NCI-H1048 (cell line): ENCODE measurements around the gene RPGRIP1L.
"Not testable (repeated sequence)": the region's sequence is repeated elsewhere in the genome, so short reads cannot be mapped to it uniquely, and the experiment has no call there.

ENCODE experiments used
- DNase-seq: peaks from one replicate; lab custom pipeline; 2025; lab: John Stamatoyannopoulos, UW

Gene RPGRIP1L

GRCh38 chr16:53712065-53712464, 8.4 kb upstream of the RPGRIP1L start:
- DNase-seq = no peak

DNA sequence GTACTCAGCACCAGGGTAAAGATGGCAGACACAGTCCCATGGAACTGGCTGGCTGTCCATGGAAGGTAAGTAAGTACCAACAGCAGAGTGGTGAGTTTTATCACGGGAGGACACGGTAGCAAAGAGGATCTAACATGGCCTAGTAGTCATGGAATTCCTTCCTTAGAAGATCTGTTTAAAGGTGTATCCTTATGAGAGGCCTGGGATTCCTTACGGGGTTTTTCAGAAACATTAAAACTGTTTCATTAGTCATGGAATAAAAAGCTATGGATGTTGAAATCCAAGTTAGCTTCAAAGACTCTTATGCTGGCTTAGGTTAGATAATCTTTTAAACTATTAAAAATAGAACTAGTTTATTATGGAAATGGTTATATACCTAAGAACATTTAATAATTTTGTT, 7.7 kb upstream of the RPGRIP1L start:
- DNase-seq = no peak

GRCh38 chr16:53708490-53708889, 4.8 kb upstream of the RPGRIP1L start:
- no peak for DNase-seq

DNA sequence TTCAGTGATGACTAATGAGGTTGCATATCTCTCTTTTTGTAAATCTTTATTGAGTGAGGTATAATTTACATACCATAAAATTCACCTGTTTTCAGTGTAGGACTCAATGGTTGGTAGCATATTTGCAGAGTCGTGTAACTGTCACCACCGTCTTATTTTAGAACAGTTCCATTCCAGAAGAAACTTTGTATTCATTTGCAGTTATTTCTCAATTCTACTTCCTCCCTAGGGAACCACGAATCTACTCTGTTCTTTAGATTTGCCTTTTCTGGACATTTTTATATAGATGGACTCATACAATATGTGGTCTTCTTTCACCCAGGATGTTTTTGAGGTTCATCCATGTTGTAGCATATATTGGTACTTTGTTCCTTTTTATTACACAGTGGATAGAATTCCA, 4.0 kb upstream of the RPGRIP1L start:
- DNase-seq = no peak

DNA sequence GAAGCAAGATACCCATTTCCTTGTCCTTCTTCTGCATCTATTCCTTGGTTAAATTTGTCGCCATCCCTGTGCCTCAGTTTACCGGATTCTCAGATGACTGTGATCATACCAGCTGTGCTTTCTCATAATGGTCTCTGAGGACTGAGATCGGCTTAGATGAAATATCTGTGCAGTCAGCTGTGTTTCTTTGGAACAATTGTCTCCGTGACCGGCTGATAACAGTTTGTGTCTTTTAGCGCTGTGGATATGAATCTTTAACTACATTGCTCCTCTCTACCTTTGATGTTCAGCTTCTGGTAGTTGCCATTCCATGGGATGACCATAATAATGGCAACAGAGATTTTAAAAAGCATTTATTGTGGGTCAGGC, 770 bp upstream of the RPGRIP1L start:
- DNase-seq = no peak

GRCh38 chr16:53698271-53698670, 5.4 kb downstream of the RPGRIP1L start:
- not testable (repeated sequence) for DNase-seq

DNA sequence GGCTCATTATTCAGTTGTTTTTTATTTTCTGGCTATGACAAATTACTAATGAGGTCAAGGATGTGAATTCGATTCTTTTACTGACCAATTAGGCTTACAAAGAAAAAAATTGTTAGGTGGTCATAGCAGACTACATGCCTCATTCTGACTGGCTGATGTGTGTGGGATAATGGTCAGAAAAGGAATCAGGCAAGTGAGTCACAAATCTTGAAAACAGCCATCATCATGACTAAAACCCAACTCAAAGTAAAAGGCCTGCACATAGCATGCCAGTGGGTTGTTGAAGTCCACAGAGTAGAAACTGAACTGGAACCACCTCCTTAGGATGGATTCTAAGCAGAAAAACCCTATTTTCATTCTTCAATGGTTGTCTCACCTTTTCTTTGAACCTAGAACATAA, 8.6 kb downstream of the RPGRIP1L start:
- no peak for DNase-seq

- no peak for DNase-seq
These were observed 10.3 kb downstream of the RPGRIP1L start for GRCh38 chr16:53693320-53693719.

DNA sequence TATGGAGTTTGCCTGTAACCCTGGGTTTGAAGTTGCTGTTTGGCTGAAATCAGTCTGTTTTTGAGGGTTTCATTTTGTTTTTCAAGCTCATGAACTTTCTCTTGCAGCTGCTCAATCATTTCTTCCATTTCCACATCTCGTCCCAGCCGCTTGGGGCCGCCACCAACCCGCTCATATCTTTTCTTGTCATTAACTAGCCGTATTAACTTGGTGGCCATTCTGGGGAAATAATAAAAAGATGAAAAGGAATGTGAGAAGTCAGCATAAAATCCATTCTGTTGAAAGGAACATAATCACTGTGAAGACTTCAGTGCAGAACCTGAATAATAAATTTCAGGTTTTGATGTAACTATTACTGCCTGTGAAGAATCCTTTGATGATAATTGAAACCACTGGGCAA, 11.5 kb downstream of the RPGRIP1L start:
- no peak for DNase-seq

DNA sequence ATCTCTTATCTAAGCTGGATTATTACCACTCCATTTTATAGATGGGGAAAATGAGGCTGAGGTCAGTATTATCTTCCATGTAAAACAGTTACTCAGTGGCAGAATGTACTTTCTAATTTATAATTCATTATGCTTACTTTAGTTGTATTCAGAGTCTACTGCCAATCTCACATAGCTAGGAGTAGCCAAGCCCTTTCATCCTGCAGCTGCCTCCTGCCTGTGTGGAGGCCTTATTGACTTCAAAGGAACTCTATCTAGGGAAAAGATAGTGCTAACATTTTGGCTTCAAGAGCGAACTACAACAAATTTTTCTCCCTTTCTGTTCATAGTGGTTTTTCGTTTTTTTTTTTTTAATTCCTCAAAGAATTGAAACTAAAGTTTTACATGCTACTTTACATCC, 12.9 kb downstream of the RPGRIP1L start:
- no peak for DNase-seq

DNA sequence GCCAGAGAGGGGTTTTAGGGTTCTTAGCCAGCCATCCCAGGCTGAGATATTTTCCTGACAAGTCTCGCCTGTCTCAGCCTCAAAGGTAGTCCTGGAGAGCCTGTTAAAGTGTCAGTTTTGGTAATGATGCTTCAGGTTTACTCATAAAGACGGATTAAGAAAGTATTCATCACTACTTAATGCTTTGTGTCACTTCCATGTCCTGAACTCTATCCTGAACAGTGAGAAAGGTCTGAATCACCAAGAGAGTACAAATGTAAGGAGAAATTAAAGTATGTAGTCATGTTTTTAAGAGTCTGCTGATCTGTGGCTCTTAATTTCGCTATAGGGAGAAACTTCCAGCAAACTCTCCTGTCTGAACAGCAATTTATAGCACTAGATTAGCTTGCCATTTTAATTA, 14.0 kb downstream of the RPGRIP1L start:
- no peak for DNase-seq

DNA sequence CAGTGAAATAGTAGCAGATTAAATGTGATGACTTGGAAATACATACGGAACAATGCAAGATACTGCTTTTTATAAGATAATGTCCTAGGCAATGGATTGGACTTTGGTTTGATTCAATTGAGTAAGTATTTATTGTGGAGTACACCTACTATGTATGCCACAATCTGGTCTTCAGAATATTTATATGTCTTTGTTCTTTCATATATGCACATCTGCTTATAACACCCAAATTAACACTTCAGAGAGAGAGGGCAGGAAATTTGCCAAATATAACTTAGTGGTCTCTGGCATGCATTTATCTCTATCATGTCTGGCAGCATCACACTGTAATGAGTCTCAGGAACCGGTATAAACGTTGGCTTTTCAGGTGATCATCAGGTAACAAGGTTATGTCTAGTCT, 16.9 kb downstream of the RPGRIP1L start:
- no peak for DNase-seq

DNA sequence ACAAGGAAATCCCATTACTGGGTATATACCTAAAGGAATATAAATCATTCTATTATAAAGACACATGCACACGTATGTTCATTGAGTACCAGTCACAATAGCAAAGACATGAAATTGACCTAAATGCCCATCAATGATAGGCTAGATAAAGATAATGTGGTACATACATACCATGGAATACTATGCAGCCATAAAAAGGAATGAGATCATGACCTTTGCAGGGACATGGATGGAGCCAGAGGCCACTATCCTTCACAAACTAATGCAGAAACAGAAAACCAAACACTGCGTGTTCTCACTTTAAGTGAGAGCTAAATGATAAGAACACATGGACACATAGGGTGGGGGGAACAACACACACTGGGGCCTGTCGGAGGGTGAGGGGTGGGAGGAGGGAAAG, 18.3 kb downstream of the RPGRIP1L start:
- DNase-seq = not testable (repeated sequence)

GRCh38 chr16:53681354-53681753, 22.3 kb downstream of the RPGRIP1L start:
- no peak for DNase-seq

DNA sequence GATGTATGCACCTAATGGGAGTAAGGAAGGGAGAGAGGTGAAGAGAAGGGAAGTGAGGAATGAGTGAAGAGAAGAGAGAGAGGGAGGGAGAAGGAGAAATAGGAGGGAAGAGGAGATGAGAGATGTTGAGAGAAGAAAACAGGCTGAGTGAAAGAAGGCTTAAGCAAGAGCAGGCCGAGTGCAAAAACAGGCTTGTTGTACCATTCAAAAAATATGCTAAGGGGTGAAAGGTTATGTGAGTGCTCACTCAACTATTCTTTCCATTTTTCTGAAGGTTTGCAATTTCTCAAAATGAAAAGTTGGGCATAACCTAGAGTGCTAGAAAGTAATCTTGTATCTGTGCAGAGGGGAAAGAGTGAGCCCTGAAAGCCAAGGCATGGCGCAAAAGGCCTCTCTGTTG, 22.9 kb downstream of the RPGRIP1L start:
- DNase-seq = no peak

DNA sequence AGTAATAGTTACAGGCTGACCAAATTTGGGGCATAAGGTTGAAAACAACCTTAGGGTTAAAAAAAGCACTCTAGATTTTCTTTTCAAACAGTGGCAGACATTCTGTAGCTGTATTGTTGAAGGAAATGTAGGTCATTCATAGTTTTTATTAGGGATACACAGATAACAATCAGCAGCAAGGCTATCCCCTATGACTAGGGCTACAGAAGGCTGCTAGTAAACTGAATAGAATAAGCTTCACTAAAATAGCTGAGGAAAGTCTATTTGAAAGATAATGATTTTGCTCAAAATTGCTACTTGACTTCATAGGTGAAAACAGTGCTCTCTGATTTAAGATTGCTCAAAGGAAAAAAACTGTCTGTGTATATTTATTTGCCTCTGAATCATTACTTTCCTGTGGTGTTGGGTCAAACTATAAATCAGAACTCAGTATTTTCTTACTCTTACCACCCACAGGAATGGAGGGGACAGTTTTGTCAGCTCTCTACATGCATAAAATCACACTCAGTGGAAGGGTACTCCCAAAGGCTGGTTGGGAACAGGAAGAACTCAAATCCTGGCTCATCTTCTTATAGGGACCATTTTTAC, 24.8 kb downstream of the RPGRIP1L start:
- DNase-seq = no peak

- no peak for DNase-seq
These were observed 25.5 kb downstream of the RPGRIP1L start for GRCh38 chr16:53678155-53678554.

DNA sequence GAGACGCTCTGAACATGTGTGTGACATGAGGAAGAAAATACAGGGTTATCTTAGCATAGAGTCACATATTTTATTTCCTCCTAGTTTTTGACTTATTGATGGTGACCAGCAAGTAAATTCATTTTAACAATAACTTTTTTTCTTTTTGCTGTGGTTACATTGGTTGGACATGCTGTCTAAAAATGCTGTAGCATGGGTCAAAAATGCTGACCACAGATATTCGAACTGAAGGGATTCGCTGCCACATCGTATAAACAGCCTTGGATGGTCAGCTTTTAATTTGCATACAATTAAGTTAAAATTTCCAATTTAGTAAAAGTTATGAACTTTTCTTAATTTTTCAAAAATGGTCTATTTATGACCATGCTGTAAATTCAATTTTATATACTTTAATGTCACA, 30.5 kb downstream of the RPGRIP1L start:
- no peak for DNase-seq

DNA sequence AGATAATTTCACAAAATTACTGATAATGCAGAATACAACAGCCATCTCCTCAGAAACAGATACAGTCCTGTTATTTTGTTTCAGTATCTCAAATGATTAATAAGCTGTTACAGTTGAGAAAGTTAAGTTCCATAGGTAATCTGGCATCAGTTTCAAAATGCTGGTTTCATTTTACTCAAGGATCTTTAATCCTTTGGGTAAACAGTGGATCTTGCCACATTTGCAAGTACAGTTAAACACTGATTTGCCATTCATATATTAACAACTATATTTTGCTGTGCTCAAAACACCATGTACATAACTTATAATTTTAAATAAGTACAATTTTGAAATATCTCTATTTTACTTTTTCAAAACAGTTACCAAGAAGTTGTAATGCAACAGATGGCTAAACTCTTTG, 31.2 kb downstream of the RPGRIP1L start:
- no peak for DNase-seq

- no peak for DNase-seq
These were observed 34.8 kb downstream of the RPGRIP1L start for GRCh38 chr16:53668869-53669268.

DNA sequence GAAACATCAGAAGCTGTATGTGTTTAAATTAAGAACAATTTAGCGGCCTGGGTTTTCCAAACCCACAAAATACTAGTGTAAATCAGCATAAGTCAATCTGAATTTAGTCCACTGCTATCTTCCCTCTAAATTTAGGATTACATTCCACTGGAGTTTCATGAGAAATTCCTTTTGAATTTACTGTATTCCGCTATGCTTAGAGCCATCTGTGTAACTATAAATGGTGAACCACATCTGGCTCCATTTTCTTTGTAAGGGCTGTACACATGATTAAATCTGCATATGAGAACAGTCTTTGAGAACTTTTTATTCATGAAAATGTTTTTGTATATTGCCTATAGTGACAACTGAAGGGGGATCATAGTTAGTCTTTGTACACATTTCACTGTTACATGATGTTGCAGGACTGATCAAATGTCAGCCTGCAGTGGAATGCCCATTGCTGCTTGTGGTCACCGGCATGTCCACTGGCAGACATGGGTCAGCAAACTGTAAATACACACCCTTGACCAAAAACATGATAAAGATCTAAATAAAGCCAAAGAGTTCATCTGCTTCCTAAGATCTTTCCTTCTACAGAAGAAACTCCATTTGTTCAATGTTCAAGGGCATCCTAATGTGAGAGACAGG, 36.8 kb downstream of the RPGRIP1L start:
- DNase-seq = no peak

DNA sequence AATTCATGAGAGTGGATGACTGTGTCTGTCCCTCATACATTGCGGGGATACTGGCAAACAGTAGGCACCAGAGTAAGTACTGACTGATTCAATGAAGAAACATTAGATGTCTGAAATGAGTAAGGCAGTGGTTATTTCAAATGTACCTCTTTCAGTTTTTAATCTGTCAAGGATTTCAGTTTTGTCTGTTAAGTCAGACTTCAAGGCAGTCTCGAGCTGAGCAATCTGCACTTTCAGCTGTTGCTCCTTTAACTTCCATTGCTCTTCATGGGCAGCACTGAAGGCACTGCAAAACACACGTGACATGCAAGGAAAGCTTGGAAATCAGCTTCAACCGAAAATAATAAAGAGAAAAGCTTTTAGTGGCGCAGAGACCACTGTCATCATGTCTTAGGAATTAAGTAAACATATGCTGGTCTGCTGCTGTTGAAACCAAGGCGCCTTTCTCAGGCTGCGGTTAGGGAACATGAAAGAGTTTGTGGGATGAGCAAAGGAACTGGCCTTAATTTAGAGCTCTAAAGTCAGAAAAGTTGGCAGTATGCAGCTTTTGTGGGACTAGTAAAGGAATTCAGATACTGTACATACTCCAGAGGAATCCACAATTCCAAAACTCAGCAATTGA, 38.8 kb downstream of the RPGRIP1L start:
- no peak for DNase-seq

DNA sequence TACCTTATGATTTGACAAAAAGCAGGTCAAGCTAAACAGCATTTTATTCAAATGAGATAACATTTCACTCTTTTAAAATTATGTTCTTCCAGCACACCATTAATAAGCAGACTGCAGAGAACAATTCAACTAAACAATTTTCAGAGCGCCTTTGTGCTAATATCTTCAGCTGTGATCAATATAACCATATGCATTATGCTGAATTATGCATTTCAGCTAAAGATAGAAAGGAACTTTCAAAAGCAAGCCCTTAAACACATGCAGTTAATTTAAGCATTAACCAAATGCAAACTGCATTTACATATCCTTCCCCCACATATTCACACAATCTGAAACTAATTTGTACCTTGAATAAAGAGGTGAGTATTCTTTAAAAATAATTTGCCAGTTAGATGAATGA, 41.6 kb downstream of the RPGRIP1L start:
- DNase-seq = no peak

DNA sequence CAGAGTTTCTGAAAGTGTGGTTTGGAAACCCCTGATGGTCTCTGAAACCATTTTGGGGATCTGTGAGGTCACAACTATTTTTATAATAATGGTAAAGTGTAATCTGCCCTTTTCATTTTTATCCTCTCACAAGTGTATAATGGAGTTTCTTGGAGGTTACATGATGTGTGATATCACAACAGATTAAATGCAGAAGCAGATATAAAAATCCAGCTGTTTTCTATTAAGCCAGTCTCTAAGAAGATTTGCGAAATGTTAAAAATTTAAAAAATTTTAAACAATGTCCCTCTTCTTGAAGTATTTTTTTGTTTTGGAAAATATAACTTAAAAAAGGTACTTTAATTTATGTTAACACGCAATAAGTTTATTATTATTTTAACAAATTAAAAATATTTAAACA, 48.7 kb downstream of the RPGRIP1L start:
- no peak for DNase-seq
